ENCODE measurements around the gene FYN.

DNA sequence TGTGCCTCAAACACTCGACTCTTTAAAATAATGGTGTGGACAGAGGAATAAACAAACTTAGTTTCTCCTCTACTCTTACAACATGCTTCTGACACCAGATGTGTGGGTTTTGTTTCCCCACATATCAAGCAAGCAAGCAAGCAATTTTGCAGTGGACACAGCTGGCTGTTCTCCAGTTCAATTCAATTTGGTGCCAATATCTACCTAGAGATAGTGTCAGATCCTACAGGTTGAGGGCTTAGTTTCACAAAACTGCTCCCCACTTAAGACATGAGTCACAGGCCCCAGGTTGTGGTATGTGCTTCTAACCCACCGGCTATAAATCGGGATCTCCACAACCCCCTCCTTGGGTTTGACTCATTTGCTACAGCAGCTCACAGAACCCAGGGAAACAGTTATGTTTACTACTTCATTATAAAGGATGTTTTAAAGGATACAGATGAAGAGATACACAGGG, 136.2 kb downstream of the FYN start:
- TF ChIP-seq POLR2AphosphoS5 (IDR thresholded peaks at IDR 0.05) (no peak), CTCF (IDR thresholded peaks at IDR 0.05) (no peak), POLR2A (IDR thresholded peaks at IDR 0.05; ENCODE audit: low read depth) (no peak)

All from esophagus muscularis mucosa (tissue), 3 donors.